Caco-2 (cell line): Measurements from ENCODE around the gene SOX5. TPM values are rescaled to one million over a fixed set of nuclear protein-coding genes. Genes with fewer than 3 reads are reported as not detected.

Experiments
- BruUV-seq: library from RNA; stranded (reverse); fragments of 400-500 nt; replicated peaks from 2 replicates; lab custom pipeline; 2021; lab: Mats Ljungman, UMichigan
- CTCF ChIA-PET: fragments of 300-600 bp; sonication (Branson Sonifier 250); formaldehyde crosslinking; loops from one replicate; lab custom pipeline; 2022; ENCODE audit warnings: antibody characterized with exemption; lab: Charles Lee
- POLR2A ChIA-PET: fragments of 300-600 bp; sonication (Branson Sonifier 250); formaldehyde crosslinking; loops from one replicate; lab custom pipeline; 2022; ENCODE audit warnings: antibody characterized with exemption; lab: Charles Lee
- DNase-seq, 2 experiments: peaks; one replicate each; pipeline versions ENCODE4 v3.0.0 to v3.0.0-alpha.2; 2020 to 2022
- H3K27me3 ChIP-seq: replicated peaks from 2 replicates; pipeline ENCODE4 v1.6.0; 2011; ENCODE audit warnings: low read length; ENCODE audit not compliant: control insufficient read depth, insufficient read depth
- H3K36me3 ChIP-seq: 2 replicates; pipeline ENCODE4 v1.5.1; 2011; ENCODE audit warnings: low read length; ENCODE audit not compliant: control insufficient read depth, insufficient read depth
- H3K4me1 ChIP-seq: fragments of 250-450 bp; sonication (Bioruptor Pico); 2 replicates; pipeline ENCODE4 v1.5.1; 2020; ENCODE audit warnings: mild to moderate bottlenecking
- H3K4me3 ChIP-seq: 2 replicates; pipeline ENCODE4 v1.5.1; 2011; ENCODE audit warnings: low read depth, mild to moderate bottlenecking, control low read depth, low read length
- H3K9me3 ChIP-seq: fragments of 250-450 bp; sonication (Bioruptor Pico); 2 replicates; pipeline ENCODE4 v1.5.1; 2020; ENCODE audit warnings: mild to moderate bottlenecking, moderate library complexity
- H3K27ac Mint-ChIP-seq: one replicate; pipeline ENCODE4 v1.8.0; 2022; ENCODE audit warnings: mixed read lengths; ENCODE audit not compliant: unreplicated experiment
- H3K27me3 Mint-ChIP-seq: one replicate; pipeline ENCODE4 v1.8.0; 2022; ENCODE audit warnings: mixed read lengths; ENCODE audit not compliant: insufficient read depth, unreplicated experiment
- H3K36me3 Mint-ChIP-seq: one replicate; pipeline ENCODE4 v1.8.0; 2022; ENCODE audit warnings: mild to moderate bottlenecking, mixed read lengths; ENCODE audit not compliant: insufficient read depth, unreplicated experiment
- H3K4me1 Mint-ChIP-seq: one replicate; pipeline ENCODE4 v1.8.0; 2022; ENCODE audit warnings: low read depth, mixed read lengths; ENCODE audit not compliant: unreplicated experiment
- H3K4me3 Mint-ChIP-seq: one replicate; pipeline ENCODE4 v1.8.0; 2022; ENCODE audit warnings: mild to moderate bottlenecking, moderate library complexity, mixed read lengths; ENCODE audit not compliant: unreplicated experiment
- H3K9me3 Mint-ChIP-seq: one replicate; pipeline ENCODE4 v1.8.0; 2022; ENCODE audit warnings: mixed read lengths; ENCODE audit not compliant: unreplicated experiment
- CTCF ChIP-seq, 2 experiments: fragments of 200-600 bp in 1 of 2; IDR thresholded peaks; 1 replicate in 1 of 2; 2 replicates in 1 of 2; pipeline versions ENCODE4 v1.5.1 to v1.8.0; 2011 to 2022; ENCODE audit warnings: antibody characterized with exemption in 1 of 2, control low read depth in 1 of 2, inconsistent platforms in 1 of 2, low read depth in 1 of 2, low read length in 1 of 2, mild to moderate bottlenecking in 1 of 2, moderate library complexity in 1 of 2; ENCODE audit not compliant: insufficient read depth in 1 of 2, severe bottlenecking in 1 of 2, unreplicated experiment in 1 of 2
- intact Hi-C: fragments of 100-400 bp; cut with micrococcal nuclease; formaldehyde crosslinking; loops from one replicate; pipeline ENCODE4 v1.10.0; 2022; ENCODE audit not compliant: unreplicated experiment
- total RNA-seq: library from RNA; stranded (reverse); gene quantifications from 2 replicates; pipeline ENCODE4 v1.2.3, GENCODE V29; 2022

The SOX5 gene
- total RNA-seq, 1 experiment from 2014 or later = 15.4 TPM

- no peak overlapping the region for H3K27ac Mint-ChIP-seq
- Histone ChIP-seq H3K4me1 (no peaks in the 10 kb centered on the region), H3K36me3 (no peaks in the 10 kb centered on the region), H3K4me3 (no peak overlapping the region), H3K9me3 (no peaks in the 10 kb centered on the region), H3K27me3 (no peaks in the 10 kb centered on the region)
- H3K4me1 Mint-ChIP-seq = no peaks in the 10 kb centered on the region
- H3K4me3 Mint-ChIP-seq = no peak overlapping the region
- ChIA-PET CTCF (no interaction called here), POLR2A (no interaction called here)
- no peak for TF ChIP-seq CTCF (IDR thresholded peaks at IDR 0.05; ENCODE audit: insufficient read depth in 1 of 2, low read depth in 1 of 2, low read length in 1 of 2, severe bottlenecking in 1 of 2, unreplicated experiment in 1 of 2)
- intact Hi-C loops = no loop called here
- no peaks in the 10 kb centered on the region for H3K27me3 Mint-ChIP-seq
- no peaks in the 10 kb centered on the region for H3K36me3 Mint-ChIP-seq
- no TSS peak for BruUV-seq
- no peak for DNase-seq
- no peaks in the 10 kb centered on the region for H3K9me3 Mint-ChIP-seq
Measured at GRCh38 chr12:23666866-23667265, 282.6 kb downstream of the SOX5 start.

GRCh38 chr12:23662966-23663365 lies 286.5 kb downstream of the SOX5 start:
- Mint-ChIP-seq H3K4me3 (no peak overlapping the region), H3K9me3 (no peaks in the 10 kb centered on the region), H3K4me1 (no peaks in the 10 kb centered on the region), H3K36me3 (no peaks in the 10 kb centered on the region), H3K27me3 (no peaks in the 10 kb centered on the region), H3K27ac (no peak overlapping the region)
- Histone ChIP-seq H3K4me1 (no peaks in the 10 kb centered on the region), H3K36me3 (no peaks in the 10 kb centered on the region), H3K9me3 (no peaks in the 10 kb centered on the region; the same call in 1 of the 2 replicates), H3K4me3 (no peak overlapping the region), H3K27me3 (no peaks in the 10 kb centered on the region)
- intact Hi-C loops = no loop called here
- no TSS peak for BruUV-seq
- no peak for TF ChIP-seq CTCF (IDR thresholded peaks at IDR 0.05; ENCODE audit: insufficient read depth in 1 of 2, low read depth in 1 of 2, low read length in 1 of 2, severe bottlenecking in 1 of 2, unreplicated experiment in 1 of 2)
- POLR2A ChIA-PET = no interaction called here
- CTCF ChIA-PET = no interaction called here
- DNase-seq = no peak

GRCh38 chr12:23659131-23659530 lies 290.3 kb downstream of the SOX5 start:
- no peak overlapping the region for H3K27ac Mint-ChIP-seq
- no peak for TF ChIP-seq CTCF (IDR thresholded peaks at IDR 0.05; ENCODE audit: insufficient read depth in 1 of 2, low read depth in 1 of 2, low read length in 1 of 2, severe bottlenecking in 1 of 2, unreplicated experiment in 1 of 2)
- ChIA-PET CTCF (no interaction called here), POLR2A (no interaction called here)
- H3K4me3 ChIP-seq = no peak overlapping the region
- DNase-seq = no peak
- no peaks in the 10 kb centered on the region; the same call in 1 of the 2 replicates for H3K9me3 ChIP-seq
- BruUV-seq = no TSS peak
- H3K36me3 Mint-ChIP-seq = no peaks in the 10 kb centered on the region
- no peaks in the 10 kb centered on the region for H3K4me1 Mint-ChIP-seq
- H3K27me3 Mint-ChIP-seq = no peaks in the 10 kb centered on the region
- H3K9me3 Mint-ChIP-seq = no peaks in the 10 kb centered on the region
- no peaks in the 10 kb centered on the region for H3K36me3 ChIP-seq
- H3K4me3 Mint-ChIP-seq = no peak overlapping the region
- H3K4me1 ChIP-seq = no peaks in the 10 kb centered on the region
- no peaks in the 10 kb centered on the region for H3K27me3 ChIP-seq
- intact Hi-C loops = no loop called here
